ENCODE data around the gene TAPT1. TPM values are rescaled to one million over a fixed set of nuclear protein-coding genes. Genes with fewer than 3 reads are reported as not detected.

The TAPT1 gene
- total and polyA plus RNA-seq, 2 experiments from 2014 or later: 3.6 to 9.9 TPM

DNA sequence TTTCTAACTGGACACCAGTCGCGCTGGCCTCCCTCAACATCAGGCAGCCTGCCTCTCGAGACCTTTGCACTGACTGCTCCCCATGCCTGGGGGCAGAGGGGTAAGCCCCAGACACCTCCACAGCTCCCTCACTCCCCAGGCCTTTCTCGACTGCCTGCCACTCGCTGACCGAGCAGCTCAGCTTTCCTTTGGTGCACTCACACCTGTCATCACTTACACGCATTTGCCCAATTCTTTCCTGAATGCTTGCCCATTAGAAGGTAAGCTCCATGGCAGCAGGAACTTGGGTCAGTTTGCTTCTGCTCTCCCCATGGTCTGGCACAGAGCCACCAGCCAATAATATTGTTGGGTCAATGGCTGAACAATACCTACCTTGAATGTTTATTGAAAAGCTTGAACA is 110.3 kb downstream of the TAPT1 start:
- no peak for TF ChIP-seq STAT1 (IDR thresholded peaks at IDR 0.05; ENCODE audit: unreplicated experiment)
- TF ChIP-seq, protein P1, sequence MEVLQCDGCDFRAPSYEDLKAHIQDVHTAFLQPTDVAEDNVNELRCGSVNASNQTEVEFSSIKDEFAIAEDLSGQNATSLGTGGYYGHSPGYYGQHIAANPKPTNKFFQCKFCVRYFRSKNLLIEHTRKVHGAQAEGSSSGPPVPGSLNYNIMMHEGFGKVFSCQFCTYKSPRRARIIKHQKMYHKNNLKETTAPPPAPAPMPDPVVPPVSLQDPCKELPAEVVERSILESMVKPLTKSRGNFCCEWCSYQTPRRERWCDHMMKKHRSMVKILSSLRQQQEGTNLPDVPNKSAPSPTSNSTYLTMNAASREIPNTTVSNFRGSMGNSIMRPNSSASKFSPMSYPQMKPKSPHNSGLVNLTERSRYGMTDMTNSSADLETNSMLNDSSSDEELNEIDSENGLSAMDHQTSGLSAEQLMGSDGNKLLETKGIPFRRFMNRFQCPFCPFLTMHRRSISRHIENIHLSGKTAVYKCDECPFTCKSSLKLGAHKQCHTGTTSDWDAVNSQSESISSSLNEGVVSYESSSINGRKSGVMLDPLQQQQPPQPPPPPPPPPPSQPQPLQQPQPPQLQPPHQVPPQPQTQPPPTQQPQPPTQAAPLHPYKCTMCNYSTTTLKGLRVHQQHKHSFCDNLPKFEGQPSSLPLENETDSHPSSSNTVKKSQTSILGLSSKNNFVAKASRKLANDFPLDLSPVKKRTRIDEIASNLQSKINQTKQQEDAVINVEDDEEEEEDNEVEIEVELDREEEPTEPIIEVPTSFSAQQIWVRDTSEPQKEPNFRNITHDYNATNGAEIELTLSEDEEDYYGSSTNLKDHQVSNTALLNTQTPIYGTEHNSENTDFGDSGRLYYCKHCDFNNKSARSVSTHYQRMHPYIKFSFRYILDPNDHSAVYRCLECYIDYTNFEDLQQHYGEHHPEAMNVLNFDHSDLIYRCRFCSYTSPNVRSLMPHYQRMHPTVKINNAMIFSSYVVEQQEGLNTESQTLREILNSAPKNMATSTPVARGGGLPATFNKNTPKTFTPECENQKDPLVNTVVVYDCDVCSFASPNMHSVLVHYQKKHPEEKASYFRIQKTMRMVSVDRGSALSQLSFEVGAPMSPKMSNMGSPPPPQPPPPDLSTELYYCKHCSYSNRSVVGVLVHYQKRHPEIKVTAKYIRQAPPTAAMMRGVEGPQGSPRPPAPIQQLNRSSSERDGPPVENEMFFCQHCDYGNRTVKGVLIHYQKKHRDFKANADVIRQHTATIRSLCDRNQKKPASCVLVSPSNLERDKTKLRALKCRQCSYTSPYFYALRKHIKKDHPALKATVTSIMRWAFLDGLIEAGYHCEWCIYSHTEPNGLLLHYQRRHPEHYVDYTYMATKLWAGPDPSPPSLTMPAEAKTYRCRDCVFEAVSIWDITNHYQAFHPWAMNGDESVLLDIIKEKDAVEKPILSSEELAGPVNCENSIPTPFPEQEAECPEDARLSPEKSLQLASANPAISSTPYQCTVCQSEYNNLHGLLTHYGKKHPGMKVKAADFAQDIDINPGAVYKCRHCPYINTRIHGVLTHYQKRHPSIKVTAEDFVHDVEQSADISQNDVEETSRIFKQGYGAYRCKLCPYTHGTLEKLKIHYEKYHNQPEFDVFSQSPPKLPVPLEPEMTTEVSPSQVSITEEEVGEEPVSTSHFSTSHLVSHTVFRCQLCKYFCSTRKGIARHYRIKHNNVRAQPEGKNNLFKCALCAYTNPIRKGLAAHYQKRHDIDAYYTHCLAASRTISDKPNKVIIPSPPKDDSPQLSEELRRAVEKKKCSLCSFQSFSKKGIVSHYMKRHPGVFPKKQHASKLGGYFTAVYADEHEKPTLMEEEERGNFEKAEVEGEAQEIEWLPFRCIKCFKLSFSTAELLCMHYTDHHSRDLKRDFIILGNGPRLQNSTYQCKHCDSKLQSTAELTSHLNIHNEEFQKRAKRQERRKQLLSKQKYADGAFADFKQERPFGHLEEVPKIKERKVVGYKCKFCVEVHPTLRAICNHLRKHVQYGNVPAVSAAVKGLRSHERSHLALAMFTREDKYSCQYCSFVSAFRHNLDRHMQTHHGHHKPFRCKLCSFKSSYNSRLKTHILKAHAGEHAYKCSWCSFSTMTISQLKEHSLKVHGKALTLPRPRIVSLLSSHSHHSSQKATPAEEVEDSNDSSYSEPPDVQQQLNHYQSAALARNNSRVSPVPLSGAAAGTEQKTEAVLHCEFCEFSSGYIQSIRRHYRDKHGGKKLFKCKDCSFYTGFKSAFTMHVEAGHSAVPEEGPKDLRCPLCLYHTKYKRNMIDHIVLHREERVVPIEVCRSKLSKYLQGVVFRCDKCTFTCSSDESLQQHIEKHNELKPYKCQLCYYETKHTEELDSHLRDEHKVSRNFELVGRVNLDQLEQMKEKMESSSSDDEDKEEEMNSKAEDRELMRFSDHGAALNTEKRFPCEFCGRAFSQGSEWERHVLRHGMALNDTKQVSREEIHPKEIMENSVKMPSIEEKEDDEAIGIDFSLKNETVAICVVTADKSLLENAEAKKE (CRISPR knock-in tag; IDR thresholded peaks at IDR 0.05): no peak
- TF ChIP-seq, protein P2, sequence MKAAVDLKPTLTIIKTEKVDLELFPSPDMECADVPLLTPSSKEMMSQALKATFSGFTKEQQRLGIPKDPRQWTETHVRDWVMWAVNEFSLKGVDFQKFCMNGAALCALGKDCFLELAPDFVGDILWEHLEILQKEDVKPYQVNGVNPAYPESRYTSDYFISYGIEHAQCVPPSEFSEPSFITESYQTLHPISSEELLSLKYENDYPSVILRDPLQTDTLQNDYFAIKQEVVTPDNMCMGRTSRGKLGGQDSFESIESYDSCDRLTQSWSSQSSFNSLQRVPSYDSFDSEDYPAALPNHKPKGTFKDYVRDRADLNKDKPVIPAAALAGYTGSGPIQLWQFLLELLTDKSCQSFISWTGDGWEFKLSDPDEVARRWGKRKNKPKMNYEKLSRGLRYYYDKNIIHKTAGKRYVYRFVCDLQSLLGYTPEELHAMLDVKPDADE (IDR thresholded peaks at IDR 0.05): no peak
- TF ChIP-seq, protein P3, sequence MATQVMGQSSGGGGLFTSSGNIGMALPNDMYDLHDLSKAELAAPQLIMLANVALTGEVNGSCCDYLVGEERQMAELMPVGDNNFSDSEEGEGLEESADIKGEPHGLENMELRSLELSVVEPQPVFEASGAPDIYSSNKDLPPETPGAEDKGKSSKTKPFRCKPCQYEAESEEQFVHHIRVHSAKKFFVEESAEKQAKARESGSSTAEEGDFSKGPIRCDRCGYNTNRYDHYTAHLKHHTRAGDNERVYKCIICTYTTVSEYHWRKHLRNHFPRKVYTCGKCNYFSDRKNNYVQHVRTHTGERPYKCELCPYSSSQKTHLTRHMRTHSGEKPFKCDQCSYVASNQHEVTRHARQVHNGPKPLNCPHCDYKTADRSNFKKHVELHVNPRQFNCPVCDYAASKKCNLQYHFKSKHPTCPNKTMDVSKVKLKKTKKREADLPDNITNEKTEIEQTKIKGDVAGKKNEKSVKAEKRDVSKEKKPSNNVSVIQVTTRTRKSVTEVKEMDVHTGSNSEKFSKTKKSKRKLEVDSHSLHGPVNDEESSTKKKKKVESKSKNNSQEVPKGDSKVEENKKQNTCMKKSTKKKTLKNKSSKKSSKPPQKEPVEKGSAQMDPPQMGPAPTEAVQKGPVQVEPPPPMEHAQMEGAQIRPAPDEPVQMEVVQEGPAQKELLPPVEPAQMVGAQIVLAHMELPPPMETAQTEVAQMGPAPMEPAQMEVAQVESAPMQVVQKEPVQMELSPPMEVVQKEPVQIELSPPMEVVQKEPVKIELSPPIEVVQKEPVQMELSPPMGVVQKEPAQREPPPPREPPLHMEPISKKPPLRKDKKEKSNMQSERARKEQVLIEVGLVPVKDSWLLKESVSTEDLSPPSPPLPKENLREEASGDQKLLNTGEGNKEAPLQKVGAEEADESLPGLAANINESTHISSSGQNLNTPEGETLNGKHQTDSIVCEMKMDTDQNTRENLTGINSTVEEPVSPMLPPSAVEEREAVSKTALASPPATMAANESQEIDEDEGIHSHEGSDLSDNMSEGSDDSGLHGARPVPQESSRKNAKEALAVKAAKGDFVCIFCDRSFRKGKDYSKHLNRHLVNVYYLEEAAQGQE (IDR thresholded peaks at IDR 0.05; ENCODE audit: unreplicated experiment): no peak
- no peaks in the 10 kb centered on the region for H3F3A ChIP-seq (replicated peaks; ENCODE audit: low read depth)
- no peak overlapping the region for H3K4me2 ChIP-seq
- no peak for ATAC-seq
- H3K79me2 ChIP-seq (replicated peaks; ENCODE audit: insufficient read depth): no peaks in the 10 kb centered on the region
- H3K4me1 ChIP-seq (ENCODE audit: insufficient read depth): no peaks in the 10 kb centered on the region
- H3K36me3 ChIP-seq (ENCODE audit: insufficient read depth): no peaks in the 10 kb centered on the region
- H3K36me3 Mint-ChIP-seq (ENCODE audit: low read depth): no peaks in the 10 kb centered on the region
- no peaks in the 10 kb centered on the region for H3K27me3 ChIP-seq (ENCODE audit: insufficient read depth)
- H4K20me1 ChIP-seq (replicated peaks; ENCODE audit: insufficient read depth): no peaks in the 10 kb centered on the region
- no peaks in the 10 kb centered on the region for H3K9me3 Mint-ChIP-seq
- peaks cover 2% of the 10 kb centered on the region for H3K27me3 Mint-ChIP-seq (ENCODE audit: insufficient read depth, low read depth, poor library complexity)
- no peak for DNase-seq (ENCODE audit: low spot score)
- no peak overlapping the region for H3K27ac Mint-ChIP-seq
- H3K4me1 Mint-ChIP-seq: no peaks in the 10 kb centered on the region; the same call in 2 of the 3 replicates
- H3K27ac ChIP-seq (ENCODE audit: low read depth): no peak overlapping the region
- 0 out of 2 replicates have a peak, but pooled peaks cover 2% of the 10 kb centered on the region for H3K9me2 ChIP-seq (ENCODE audit: insufficient read depth)
- H3K4me3 Mint-ChIP-seq: no peak overlapping the region
- no peak overlapping the region for H2AFZ ChIP-seq
- H3K4me3 ChIP-seq: no peak overlapping the region

Data from GM23338 (cell line).